Stimulated activated CD4-positive, alpha-beta T cell treated with anti-CD3 and anti-CD28 coated beads, Interleukin-1b, Interleukin-23, amount 100 ng/mL, for 4 hours (primary cell): ENCODE results near the gene HEXB.

Experiments used
- DNase-seq, 2 donors: peaks; one replicate each; pipeline ENCODE4 v3.0.0-alpha.2; 2020; ENCODE audit warnings: low read depth in 2 of 2

HEXB gene

DNA sequence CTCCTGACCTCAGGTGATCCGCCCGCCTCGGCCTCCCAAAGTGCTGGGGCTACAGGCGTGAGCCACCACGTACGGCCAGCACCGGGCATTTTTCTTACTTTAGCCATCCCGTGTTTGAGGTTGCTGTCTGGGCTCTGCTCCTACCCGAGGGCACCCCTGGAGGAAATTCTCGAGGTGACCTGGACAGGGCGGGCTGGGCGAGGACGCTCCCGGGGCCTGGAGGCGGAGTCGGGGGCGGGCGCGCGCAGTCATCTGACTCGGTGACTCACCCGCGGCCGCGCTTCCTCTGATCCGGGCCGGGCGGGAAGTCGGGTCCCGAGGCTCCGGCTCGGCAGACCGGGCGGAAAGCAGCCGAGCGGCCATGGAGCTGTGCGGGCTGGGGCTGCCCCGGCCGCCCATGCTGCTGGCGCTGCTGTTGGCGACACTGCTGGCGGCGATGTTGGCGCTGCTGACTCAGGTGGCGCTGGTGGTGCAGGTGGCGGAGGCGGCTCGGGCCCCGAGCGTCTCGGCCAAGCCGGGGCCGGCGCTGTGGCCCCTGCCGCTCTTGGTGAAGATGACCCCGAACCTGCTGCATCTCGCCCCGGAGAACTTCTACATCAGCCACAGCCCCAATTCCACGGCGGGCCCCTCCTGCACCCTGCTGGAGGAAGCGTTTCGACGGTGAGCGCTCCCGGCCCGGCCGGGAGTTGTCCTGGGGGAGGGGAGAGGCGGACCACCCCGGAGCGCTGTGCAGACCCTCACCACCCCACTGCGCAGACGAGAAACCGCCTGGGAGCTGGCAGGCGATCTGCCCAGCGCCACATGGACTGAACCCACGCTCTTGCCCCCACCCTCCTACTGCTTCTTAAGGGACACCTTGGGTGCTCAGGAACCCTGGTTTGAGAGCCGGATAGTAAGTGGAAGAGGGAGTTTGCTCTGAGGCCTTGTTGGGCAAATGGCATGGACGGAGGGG, at the start of gene HEXB:
TSS of gene HEXB (plus strand) at position 334 of the 952 bp plus-strand sequence. CDS start at position 362, 28 bp downstream.
- DNase-seq, result peak; percentile 76 to 83

DNA sequence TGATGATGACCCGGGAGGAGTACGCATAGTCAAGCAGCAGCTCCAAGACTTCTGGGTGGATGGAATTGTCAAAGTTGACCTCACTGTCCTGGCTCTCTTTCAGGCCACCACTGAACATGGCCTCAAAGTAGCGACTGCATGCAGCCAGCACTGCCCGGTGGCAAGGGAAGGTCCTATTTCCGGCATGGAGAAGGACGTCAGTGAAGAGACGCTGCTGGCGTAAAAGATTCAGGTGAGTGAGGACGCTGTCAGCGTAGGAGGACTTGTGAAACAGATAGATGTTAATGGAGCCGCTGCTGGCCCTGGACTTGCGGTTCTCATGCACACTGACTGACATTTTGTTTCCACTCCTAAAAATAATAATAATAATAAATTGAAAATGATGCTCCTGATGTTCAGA, 48.9 kb upstream of the HEXB start:
- no peak for DNase-seq

DNA sequence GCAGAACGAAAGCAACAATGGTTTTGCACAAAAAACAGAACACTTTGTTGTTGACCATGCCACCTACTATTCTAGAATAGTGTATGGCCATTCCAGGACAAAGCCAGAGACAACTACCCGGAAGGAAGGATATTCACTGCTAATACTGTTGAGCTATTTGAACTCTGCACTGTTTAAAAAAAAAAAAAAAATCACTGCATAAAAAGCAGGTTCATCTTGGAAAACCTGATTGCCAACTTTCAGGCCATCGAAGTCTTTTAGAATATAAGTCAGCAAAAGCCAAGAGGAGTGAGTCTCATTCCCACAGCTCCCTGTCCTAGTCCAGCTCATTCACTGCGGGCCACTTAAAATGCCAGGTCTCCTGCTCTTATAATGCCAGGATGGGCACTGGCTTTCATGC, 48.5 kb upstream of the HEXB start:
- DNase-seq, result no peak

DNA sequence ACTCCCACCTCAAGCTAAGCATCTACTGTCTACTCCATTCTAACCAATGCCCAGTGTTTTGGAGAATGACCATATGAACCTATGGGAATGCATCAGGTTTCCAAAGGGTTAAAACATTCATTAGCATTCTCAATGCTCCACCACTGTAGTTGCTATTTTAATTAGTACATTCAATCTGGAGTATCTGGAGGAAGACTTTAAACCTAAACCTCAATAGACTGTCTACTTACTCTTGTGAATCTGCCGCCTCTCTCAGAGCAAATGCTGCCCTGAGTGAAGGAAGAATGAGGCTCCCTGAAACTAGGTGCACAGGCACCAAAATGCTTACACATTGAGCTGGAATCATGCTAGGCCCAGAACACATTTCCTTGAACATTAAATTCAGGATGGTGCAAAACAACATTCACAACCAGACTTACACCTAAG, 46.5 kb upstream of the HEXB start:
- DNase-seq, result no peak

DNA sequence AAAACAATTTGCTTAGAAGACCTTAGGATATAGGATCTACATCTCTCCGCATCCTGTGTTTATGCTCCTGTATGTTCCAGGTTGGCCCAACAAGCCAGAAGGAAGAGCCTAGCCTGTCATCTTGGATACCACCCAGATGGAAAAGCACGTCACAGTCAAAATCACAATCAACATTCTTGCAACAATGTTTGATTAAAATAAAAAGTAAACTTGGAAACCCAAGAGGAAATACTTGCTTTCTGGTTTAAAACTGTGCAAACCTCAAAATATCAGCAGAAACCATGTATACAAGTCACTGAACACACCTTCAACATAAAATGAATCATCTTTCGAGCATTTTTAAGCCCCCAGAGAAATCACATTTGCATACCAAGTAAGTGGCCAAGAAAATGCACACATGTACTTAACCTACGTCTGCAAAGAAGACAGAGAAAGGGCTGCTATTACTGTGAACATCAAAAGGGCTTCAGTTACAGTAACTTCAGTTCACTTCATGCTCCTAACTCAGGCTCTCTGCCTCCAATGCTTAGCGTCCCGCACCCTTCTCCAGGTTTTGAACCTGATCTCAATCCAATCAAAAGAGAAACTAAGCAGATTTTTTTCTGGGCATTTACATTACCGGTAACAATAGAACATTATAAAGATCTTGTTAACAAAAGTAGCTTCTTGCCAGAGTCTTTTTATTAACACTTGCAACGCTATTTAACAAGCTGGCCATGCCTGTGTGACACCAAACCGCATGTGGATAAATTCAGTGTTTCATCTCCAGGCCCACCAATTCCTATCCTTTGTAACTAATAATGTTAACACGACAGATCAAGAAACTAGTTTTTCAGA, 45.8 kb upstream of the HEXB start:
- DNase-seq, result no peak

DNA sequence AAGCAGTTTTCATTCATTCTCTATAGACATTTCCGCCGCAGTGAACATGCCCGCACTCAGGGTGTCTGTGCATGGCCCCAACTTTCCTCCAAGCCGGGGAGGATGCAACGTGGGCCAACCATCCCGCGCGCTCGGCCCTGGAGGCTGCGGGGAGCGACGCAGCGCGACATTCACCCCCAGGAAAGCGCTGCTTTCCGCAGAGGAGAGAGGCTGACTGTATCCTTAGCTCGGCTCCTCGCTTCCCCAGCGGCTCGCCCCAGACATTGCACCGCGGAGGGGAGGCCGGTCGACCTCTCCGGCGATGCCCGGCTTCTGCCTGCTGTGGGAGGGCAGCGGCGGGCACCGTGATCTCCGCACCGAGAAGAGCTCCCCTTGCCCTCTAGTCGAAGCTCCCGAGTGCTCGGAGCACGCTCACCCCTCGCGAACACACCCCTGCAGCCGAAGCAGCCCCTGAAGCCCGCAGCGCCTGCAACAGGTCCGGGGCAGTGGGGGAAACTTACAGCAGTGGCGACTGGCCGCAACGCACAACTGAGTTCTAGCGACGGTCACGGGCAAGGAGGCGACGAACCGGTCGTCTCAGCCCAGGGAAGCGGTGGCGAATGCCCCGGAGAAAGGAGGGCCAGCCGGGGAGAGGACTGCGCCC, 45.1 kb upstream of the HEXB start:
- DNase-seq, result peak in 1 of 2 donors; percentile 18

DNA sequence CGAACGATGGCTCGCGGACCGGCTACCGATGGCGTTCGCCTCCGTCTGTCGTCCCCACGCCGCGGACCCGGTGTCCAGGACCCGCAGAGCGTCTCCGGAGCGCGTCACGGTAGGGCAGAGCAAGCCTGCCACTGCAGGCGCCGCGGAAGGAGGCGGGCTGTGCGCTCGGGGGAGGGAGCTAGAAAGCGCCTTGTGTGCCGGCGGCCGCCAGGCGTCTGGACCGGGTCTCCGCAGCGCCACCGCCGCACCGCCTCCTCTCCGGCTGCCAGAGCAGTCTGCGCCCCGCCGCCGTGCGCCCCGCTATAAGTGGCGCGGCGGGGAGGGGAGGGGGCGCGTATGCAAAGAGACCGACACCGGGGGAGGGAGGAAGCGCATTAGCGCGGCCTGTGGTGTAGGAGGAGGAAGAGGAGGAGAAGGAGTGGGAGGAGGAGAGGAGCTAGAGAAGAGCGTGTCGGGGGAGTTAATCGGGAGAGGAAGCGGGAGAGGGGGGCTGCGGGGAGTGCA, 44.5 kb upstream of the HEXB start, which contains the start of gene ENC1:
TSS of gene ENC1 (minus strand) at position 279 of the 504 bp plus-strand sequence. CDS start 4,243 bp downstream, outside the sequence.
- DNase-seq, result peak; percentile 60 to 67

DNA sequence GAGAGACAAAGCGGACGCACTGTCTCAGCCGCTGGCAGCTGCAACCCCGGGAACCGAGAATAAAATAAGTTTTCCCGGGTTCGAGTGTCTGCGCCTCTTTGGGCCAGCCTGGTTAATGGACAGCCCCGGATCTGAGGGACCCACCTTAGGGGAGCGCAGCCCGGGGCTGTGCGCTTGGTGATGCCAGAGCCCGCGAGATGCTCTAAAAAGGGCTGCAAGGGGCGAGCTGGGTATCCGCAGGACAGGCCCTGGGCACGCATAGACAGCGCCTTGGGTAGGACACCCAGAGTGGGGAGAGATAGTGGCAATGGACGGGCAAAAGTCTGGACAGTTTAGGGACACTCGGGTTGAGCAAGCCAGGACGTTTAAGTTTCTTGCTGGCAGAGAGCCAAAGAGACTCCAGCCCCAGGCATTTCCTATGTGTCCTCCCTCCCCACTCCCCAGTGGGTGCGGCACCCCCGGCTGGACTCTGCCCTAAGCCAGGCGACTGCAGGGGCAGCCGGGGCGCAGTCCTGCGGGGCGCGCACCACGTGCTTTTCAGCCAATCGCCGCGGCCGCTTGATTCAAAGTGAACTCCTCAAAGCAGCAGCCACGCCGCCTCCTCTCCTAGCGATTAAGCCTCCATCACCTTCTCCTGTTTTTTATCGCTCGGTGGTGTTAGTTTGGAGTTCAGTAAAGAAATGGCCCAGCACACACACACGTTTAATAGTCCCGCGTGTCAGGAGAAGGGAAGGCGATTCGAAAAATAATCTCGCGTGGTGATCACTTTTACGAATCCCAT, 43.9 kb upstream of the HEXB start:
- peak; percentile 17 to 29 for DNase-seq

DNA sequence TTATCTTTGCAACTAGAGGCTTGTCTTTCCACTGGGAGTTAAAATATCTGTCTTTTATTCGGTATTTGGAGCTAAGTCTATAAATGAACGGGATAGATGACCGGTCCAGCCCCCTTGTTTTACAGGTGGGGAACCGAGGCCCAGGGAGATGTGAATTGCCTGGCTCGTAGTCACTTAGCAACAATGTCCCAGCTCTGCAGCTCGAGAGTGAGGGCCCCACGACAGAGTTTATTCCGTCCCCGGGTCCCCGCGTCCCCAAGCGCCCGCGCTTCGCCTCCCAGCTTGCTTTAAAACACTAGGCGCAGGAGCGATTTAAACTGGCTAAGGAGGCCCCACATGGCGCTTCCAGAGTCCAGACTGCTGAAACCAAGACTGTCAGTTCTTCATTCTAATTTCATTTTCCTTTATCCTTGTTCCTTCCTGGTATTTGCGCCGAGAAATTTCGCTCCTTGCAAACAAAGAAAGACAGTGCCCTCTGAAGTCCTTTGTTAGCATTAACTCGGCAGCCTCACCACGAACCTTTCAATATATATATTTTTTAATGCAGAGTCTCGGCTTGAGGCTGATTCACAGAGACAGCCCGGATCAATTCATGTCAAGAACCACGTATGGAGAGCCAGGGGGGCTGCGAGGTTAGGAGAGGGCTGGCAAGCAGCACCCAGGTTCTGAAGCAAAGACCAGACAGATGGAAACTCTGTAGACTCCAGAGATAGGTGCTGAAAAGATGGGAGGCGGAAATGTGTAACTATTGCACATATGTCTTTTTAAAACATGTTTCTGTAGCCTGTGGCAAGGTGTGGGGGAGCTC, 43.1 kb upstream of the HEXB start:
- no peak for DNase-seq

DNA sequence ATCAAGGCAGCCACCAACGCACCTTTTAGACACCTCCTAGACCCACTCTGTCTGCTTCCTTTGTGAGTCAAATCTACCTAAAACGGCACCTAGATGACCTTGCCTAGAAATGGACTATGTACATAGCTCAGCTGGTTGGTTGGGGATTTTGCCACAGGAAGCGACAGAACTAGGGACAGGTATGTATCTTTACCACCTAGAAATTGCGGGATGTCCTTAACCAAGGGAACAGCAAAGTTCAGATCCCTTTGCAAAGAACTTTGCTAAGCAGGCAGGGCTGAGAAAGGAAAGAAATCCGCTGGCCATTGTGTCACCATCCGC, 42.5 kb upstream of the HEXB start:
- no peak for DNase-seq

DNA sequence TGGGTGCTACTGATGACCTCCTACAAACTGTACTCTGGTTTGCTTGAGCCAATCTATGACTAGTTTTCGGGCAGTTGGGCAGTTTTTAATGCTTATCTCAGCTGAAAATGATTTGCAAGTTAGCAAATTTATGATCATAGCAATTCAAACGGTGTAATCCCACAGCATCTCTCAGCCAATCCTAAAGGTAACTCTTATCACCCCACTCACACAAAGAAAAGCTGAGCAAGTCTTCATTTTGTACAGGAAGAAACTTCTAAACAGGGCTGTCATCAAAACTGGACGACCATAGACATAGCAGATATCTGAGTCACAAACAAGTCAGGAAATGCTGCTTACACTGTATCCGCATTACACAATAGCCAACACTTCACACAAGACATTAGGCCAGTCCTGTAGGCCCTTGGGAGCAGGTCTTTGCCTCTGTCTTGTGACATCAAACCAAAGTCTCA, 41.9 kb upstream of the HEXB start:
- no peak for DNase-seq

DNA sequence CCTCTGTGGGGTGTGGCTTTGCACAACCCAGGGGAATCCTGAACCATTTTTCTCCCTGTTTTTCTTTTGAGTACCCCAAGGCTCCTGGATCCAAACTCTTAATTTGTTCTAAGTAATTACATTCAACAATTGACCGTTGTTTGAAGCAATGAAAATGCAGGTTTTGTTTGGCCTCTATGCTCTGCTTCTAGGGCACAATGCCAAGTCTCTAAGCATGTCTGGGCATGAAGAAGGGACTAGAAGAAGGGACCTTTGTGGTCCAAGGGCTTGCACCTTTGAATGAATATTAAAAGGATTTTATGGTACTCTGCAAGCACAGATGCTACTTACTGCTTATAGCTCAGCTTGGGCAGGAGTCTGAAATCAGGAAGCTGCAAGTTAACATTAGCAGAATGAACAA, 37.9 kb upstream of the HEXB start:
- no peak for DNase-seq

DNA sequence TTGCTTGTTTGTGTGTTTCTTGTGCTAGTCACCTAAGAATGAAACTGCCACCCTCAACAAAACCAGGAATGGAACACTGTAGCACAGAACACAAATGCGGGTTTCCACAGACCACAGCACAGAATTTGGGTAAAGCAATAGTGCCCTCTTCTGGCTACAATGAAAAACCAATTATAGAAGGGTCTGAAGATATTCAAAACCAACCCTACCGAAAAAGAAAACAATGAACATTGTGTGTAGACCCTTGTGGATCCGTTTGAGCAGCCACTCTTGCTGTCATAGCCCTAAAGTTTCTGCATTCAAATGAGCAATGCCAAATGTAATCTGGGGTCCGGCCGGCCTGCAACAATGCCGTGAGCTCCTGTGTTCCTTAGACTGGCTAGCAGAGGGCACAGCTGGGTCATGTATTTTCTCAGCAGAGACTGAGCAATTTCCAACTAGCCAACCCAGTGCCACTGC, 36.2 kb upstream of the HEXB start:
- no peak for DNase-seq

DNA sequence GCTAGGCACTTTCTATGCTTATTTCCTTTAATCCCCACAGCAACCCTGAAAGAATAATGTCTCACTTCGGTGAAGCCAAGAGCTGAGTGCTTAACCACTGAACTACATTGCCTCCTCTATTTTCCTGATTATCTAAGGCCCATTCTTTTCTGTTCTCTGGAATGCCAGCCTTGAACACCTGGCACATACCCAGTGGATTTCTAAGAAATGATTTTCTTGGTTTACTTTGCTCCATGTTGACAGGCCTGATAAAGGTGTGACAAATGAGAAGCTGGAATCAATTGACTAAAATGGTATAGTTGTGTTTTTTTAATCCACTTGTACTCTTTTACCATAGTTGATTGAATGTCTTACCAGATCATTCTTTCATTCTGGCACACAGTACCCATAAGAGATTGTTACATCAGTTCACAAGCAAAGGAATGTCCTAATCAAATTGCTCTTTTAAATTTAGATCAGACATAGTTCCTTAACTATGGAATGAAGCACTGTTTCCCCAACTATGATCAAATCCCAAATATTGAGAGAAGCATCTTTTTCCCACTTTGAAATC, 35.5 kb upstream of the HEXB start:
- no peak for DNase-seq

DNA sequence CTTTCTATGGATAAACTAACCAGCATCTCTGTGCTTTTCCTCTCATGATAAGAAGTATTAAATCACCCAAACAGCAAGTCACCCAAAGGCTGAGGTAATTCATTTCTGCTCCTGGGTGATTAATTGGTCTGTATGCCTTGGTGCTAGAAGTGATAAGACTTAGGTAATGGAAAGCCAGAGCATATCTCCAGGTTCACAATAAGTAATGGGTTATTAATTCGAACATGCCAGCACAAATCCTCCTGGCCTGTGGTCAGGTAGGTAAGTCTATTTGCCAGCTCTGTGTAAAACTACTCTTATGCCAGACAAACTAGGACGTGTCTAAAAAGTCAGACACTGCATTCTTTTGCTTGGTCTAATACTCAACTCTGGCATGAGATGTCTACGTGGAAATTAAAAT, 33.3 kb upstream of the HEXB start:
- DNase-seq, result no peak

DNA sequence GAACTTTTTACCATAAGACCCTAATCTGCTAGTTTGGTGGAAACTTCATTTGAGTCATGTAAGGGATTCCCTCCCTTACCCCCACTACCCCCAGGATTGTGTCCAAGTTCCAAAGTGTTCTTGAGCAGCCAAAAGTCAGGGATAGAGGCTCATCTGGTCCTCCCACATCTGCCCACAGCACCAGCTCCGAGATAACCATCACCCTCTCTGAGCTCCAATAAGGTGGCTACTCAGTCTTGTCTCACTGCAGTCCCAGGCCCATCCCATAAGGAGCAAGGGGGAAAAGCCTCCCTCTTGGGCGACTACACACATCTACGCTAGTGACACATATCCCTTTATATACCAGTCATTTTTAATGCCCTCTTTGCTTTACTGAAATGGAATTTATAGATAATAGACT, 32.5 kb upstream of the HEXB start:
- no peak for DNase-seq

DNA sequence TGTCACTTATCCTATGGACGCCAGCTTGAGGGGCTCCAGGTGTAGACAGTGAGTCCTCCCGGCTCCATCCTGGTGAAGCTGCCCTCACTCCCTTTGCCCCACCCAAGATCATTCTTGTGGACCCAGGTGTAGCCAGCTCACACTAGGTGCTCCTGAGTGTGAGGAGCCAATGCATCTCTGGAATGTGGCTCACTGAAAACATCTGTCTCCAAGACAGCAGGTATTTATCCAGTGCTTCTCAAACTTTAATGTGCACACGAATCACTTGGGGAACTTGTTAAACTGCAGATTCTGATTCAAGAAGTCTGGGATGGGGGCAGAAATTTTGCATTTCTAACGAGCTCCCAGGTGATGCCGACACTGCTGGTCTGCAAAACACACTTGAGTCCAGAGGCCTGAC, 31.0 kb upstream of the HEXB start:
- DNase-seq, result no peak

DNA sequence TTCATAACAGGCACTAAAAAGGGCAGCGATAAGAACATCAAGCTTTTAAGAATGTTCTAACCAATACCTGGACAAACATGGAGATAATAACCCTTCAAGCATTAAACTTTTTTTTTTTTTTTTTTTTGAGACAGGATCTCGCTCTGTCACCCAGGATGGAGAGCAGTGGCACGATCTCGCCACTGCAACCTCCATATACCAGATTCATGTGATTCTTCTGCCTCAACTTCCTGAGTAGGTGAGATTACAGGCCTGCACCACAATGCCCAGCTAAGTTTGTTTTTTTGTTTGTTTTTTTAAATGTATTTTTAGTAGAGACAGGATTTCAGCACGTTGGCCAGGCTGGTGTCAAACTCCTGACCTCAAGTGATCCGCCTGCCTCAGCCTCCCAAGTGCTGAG, 29.8 kb upstream of the HEXB start:
- no peak for DNase-seq

DNA sequence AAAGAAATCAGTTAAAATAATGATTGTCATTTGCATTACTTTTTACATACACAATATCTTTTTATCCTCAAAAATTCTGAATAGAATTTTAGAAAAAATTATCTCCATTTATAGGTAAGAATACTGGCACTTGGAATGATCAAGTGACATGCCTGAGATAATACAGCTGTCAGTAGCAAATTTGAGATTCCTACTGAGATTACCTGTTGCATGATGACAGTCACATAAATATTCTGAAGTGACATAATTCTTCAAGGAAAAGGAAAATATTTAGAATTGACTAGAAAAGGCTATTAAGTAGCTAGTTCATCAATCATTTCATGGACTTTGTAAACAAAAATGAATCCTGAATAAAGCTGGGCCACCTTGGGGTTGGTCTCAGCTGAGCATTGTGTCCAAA, 29.3 kb upstream of the HEXB start:
- no peak for DNase-seq

DNA sequence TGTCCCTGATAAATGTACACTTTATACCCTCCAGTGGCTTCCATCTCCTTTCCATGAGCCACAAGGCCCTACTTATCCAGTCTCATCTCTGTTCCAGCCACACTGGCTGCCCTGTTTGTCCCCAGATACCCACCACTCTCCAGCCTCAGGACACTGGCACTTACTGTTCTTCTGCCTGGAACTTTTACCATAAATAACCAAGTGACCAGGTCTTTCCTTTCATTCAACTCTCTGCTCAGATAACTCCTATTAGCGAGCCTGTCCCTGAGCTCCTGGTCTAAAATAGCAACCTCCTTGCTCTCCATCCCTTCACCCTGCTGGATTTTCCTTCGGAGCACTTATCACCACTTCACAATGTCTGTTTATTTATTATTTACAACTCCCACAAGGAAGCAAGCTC, 27.9 kb upstream of the HEXB start:
- DNase-seq, result no peak
